Right lobe of liver (tissue), 6 donors: ENCODE data around the gene ANKRD65. TPM values are rescaled to one million over a fixed set of nuclear protein-coding genes. Genes with fewer than 3 reads are reported as not detected.
"Not testable (repeated sequence)": the region's sequence is repeated elsewhere in the genome, so short reads cannot be mapped to it uniquely, and the experiment has no call there.

ENCODE experiments used
- ATAC-seq, 4 donors: fragments of 200-7000 bp; cut with Tn5 transposase; one replicate each; pipeline ENCODE4 v1.9.1; 2020; ENCODE audit warnings: mild to moderate bottlenecking in 4 of 4, moderate library complexity in 4 of 4
- DNase-seq, 3 donors: peaks; one replicate each; pipeline ENCODE4 v3.0.0-alpha.2; 2020
- H3K27ac ChIP-seq, 3 donors: fragments of 200-600 bp; one replicate each; pipeline ENCODE4 v1.8.0; 2022
- H3K27me3 ChIP-seq, 2 donors: fragments of 200-600 bp; one replicate each; pipeline ENCODE4 v1.8.0; 2022
- H3K36me3 ChIP-seq, 4 donors: fragments of 200-600 bp; sonication (generic) in 1 of 4; one replicate each; pipeline versions ENCODE4 v1.5.1 to v1.8.0; 2017 to 2022; ENCODE audit warnings: control low read depth in 1 of 4
- H3K4me1 ChIP-seq, 4 donors: fragments of 200-600 bp; sonication (generic) in 1 of 4; one replicate each; pipeline versions ENCODE4 v1.5.1 to v1.8.0; 2017 to 2022; ENCODE audit warnings: control low read depth in 1 of 4
- H3K4me3 ChIP-seq, 3 donors: fragments of 200-600 bp; one replicate each; pipeline ENCODE4 v1.8.0; 2022
- H3K9me3 ChIP-seq, 4 donors: fragments of 200-600 bp; sonication (generic) in 1 of 4; one replicate each; pipeline versions ENCODE4 v1.5.1 to v1.8.0; 2017 to 2022; ENCODE audit warnings: control low read depth in 1 of 4
- POLR2A ChIP-seq: fragments of 450-650 bp; IDR thresholded peaks from one replicate; pipeline ENCODE4 v1.6.1; 2017; ENCODE audit warnings: antibody characterized with exemption, mild to moderate bottlenecking
- WGBS: methylation state at CpG from one replicate; pipeline ENCODE4 v1.1.6; 2018; ENCODE audit warnings: low coverage, low lambda C conversion rate; ENCODE audit not compliant: insufficient coverage; ENCODE audit errors: missing lambda C conversion rate; 5-methylcytosine and 5-hydroxymethylcytosine counted together
- intact Hi-C, 2 donors: fragments of 100-400 bp; cut with DNase I; formaldehyde crosslinking; loops; one replicate each; pipeline versions ENCODE4 v1.11.2 to v1.14.1; 2022
- total RNA-seq, 6 experiments: library from RNA; depleted of rRNA in 2 of 6; stranded (reverse); fragments of >200 nt in 2 of 6; fragmentation: NEBNext Ultra II Directional in 3 of 6; extraction: Animal tissue kit (Norgen Biotek cat#: 25700) in 3 of 6; gene quantifications; one replicate each; pipeline versions ENCODE4 v1.1.0 to v1.2.4, GENCODE V29; 2016 to 2023
- TF ChIP-seq, protein P1 (sequence below), 4 donors: fragments of 200-600 bp in 3 of 4; fragments of 450-650 bp in 1 of 4; IDR thresholded peaks; one replicate each; pipeline versions ENCODE4 v1.5.1 to v1.8.0; 2016 to 2022; ENCODE audit warnings: antibody characterized with exemption in 4 of 4, mild to moderate bottlenecking in 2 of 4
- donor health status: DM: no; HTN: yes; CAD: no.
- donor health status: DM: no; HTN: no; CAD: no.
- donor health status: DM: no; HTN: no; CAD: no.
- donor health status: DM: no; HTN: yes; CAD: no.
- donor health status: DM: no; HTN: yes; CAD: no.

Gene ANKRD65
- total RNA-seq, 6 experiments from 2014 or later: 0.19 to 0.89 (median 0.35) TPM

DNA sequence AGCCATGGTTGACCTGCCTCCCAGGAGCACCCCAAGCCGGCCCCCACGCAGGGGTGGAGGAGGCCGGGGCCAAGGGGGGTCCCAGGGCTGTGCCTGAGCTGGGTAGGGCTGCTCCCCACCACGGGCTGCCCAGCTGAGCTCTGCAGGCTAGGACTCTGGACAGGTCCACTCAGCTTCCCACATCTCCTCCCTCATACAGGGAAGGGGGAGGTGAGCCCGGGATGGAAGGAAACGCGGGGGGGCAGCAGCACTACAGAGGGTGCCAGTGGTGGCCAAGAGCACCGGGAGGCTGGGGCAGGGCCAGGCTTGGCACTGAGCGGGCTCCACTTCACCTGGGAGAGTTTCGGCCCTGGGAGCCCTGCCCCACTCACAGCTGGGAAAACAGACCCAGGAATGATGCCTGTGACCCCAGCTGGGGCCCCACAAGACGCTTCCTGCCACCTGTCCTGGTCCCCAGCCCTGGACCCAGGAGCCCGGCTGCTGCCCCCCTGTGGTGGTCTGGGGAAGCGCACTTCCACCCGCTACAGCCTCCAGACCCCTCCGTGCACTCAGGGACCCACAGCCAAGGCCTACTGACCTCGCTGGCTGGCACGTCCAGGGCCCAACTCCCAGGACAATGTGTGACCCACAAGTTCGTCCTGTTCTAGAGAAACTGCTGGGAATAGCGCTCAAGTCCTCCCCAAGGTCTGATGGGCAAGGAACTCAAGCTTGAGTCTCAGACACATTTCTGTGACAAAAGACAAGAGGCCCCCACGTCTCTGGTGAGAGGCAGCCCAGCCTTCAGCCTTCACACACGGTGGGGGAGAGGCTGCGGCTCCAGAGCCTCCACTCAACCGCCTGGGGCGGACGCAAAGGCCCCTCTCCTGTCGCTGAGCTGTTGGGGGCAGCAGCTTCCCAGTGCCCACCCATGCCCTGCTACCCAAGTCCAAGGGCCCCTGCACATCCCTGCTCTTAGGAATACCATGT, 49.0 kb downstream of the ANKRD65 start:
- 5% methylated on average over 4 of the region's 26 CpGs for WGBS
- ATAC-seq: peak; percentile 39 to 51 (median 43)
- H3K36me3 ChIP-seq: peaks cover 0 to 6% (median 0%) of the 10 kb centered on the region in 4 donors
- H3K4me3 ChIP-seq: no peak overlapping the region
- H3K27ac ChIP-seq: no peak overlapping the region
- intact Hi-C loops: no loop called here
- H3K27me3 ChIP-seq: no peaks in the 10 kb centered on the region
- H3K9me3 ChIP-seq: no peaks in the 10 kb centered on the region
- DNase-seq: peak; percentile 69 to 79 (median 72)
- peaks cover 0 to 26% (median 9%) of the 10 kb centered on the region in 4 donors for H3K4me1 ChIP-seq
- TF ChIP-seq, protein P1, sequence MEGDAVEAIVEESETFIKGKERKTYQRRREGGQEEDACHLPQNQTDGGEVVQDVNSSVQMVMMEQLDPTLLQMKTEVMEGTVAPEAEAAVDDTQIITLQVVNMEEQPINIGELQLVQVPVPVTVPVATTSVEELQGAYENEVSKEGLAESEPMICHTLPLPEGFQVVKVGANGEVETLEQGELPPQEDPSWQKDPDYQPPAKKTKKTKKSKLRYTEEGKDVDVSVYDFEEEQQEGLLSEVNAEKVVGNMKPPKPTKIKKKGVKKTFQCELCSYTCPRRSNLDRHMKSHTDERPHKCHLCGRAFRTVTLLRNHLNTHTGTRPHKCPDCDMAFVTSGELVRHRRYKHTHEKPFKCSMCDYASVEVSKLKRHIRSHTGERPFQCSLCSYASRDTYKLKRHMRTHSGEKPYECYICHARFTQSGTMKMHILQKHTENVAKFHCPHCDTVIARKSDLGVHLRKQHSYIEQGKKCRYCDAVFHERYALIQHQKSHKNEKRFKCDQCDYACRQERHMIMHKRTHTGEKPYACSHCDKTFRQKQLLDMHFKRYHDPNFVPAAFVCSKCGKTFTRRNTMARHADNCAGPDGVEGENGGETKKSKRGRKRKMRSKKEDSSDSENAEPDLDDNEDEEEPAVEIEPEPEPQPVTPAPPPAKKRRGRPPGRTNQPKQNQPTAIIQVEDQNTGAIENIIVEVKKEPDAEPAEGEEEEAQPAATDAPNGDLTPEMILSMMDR (IDR thresholded peaks at IDR 0.05): peak; percentile 76 to 97 (median 96)
- TF ChIP-seq POLR2A: no peak

DNA sequence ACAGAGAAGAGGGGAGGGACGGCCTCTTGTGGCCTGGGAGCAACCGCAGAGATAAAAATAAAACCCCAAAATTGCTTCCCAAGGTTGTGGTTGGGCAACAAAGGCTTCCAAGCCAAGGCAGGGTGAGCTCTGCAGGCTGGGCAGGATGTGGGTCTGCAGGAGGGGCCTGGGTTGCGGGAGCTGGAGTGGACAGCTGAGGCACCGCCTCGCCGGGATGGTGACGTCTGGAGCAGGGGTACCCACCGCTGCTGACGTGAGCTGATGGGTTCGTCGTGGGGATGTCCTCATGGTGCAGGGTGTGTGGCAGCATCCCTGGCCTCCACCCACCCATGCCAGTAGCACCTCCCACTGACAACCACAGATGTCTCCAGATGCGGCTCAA, 49.7 kb downstream of the ANKRD65 start:
- ATAC-seq (no peak), DNase-seq (no peak)
- Histone ChIP-seq H3K4me3 (no peak overlapping the region), H3K36me3 (peaks cover 0 to 6% (median 0%) of the 10 kb centered on the region in 4 donors), H3K9me3 (no peaks in the 10 kb centered on the region), H3K27me3 (no peaks in the 10 kb centered on the region), H3K27ac (no peak overlapping the region), H3K4me1 (peaks cover 0 to 26% (median 9%) of the 10 kb centered on the region in 4 donors)
- TF ChIP-seq, protein P1 (IDR thresholded peaks at IDR 0.05): no peak
- TF ChIP-seq POLR2A: no peak
- intact Hi-C loops: no loop called here
- WGBS: no CpG with 5 or more reads among the region's 12 CpGs

DNA sequence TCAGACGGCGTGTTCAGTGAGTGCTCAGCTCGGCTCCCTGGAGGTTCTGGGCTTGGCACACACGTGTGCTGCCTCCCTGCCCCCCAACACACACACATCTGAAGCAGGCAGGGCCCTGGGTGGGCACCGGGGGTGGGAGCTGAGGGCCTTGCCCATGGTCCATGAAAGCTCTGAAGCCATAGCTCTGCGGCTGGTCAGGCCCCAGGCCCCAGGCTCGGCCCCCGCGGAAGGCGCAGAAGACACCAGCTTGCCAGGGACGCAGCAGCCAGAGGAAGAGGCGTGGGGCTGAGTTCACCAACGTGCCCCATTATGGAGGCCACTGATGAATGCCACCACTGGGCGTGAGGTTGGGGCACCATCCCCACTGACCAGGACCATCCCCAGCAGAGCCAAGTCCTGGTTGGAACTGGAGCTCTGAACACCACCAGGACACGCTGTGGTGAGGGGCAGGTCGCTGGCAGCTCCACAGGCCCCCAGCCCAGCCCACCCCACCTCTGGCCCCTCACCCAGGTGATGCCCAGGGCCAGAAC, 50.2 kb downstream of the ANKRD65 start:
- no peak overlapping the region for H3K4me3 ChIP-seq
- ATAC-seq (no peak), DNase-seq (no peak)
- peaks cover 0 to 22% (median 9%) of the 10 kb centered on the region in 4 donors for H3K4me1 ChIP-seq
- H3K27ac ChIP-seq: no peak overlapping the region
- peaks cover 0 to 6% (median 0%) of the 10 kb centered on the region in 4 donors for H3K36me3 ChIP-seq
- no peaks in the 10 kb centered on the region for H3K27me3 ChIP-seq
- H3K9me3 ChIP-seq: no peaks in the 10 kb centered on the region
- TF ChIP-seq, protein P1 (IDR thresholded peaks at IDR 0.05): no peak
- TF ChIP-seq POLR2A: no peak
- intact Hi-C loops: no loop called here
- 71% methylated on average over 5 of the region's 16 CpGs for WGBS

DNA sequence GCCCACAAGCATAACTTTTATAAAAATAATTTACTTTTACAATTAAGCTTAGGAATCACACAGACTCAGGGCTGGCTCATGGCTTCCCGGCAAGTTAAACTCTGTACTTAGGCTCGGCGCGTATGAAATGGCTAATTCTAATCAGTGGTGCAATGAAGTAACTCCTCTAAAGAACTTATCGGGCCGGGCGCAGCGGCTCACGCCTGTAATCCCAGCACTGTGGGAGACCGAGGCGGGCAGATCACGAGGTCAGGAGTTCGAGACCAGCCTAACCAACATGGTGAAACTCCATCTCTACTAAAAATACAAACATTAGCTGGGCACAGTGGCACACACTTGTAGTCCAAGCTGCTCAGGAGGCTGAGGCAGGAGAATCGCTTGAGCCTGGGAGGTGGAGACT, 51.0 kb downstream of the ANKRD65 start:
- 82% methylated on average over 14 of the region's 14 CpGs for WGBS
- H3K36me3 ChIP-seq, ATAC-seq, H3K4me3 ChIP-seq, intact Hi-C loops, H3K27ac ChIP-seq, H3K27me3 ChIP-seq, DNase-seq, H3K9me3 ChIP-seq: not testable (repeated sequence)
- H3K4me1 ChIP-seq: peaks cover 0 to 21% (median 9%) of the 10 kb centered on the region in 4 donors

Other genes starting within 250 kb of the ANKRD65 start
- not detected for gene TTLL10, start 247.4 kb downstream of the ANKRD65 start, total RNA-seq
- gene TNFRSF18, start 214.7 kb downstream of the ANKRD65 start, total RNA-seq: under 1 TPM in 2 of 6 experiments, not detected in 4; 0.24 to 0.27 TPM
- under 1 TPM in 4 of 6 experiments, not detected in 2; 0.20 to 0.99 (median 0.28) TPM for gene TNFRSF4, start 207.1 kb downstream of the ANKRD65 start, total RNA-seq
- gene SDF4, start 189.3 kb downstream of the ANKRD65 start, total RNA-seq: 100 to 1,000 TPM; 112 to 148 (median 142) TPM
- gene B3GALT6, start 189.0 kb downstream of the ANKRD65 start, total RNA-seq: 10 to 100 TPM in 2 of 6 experiments, 1 to 10 TPM in 4; 6.3 to 14.3 (median 7.8) TPM
- gene C1QTNF12, start 174.6 kb downstream of the ANKRD65 start, total RNA-seq: 1 to 10 TPM in 4 of 6 experiments, under 1 TPM in 1, not detected in 1; 0.40 to 4.0 (median 1.1) TPM
- gene UBE2J2, start 147.4 kb downstream of the ANKRD65 start, total RNA-seq: 10 to 100 TPM; 25.5 to 30.6 (median 26.9) TPM
- 1 to 10 TPM; 1.7 to 6.2 (median 3.4) TPM for gene SCNN1D, start 140.8 kb downstream of the ANKRD65 start, total RNA-seq
- gene ACAP3, start 113.3 kb downstream of the ANKRD65 start, total RNA-seq: 10 to 100 TPM; 20.1 to 28.0 (median 22.0) TPM
- 10 to 100 TPM in 2 of 6 experiments, 1 to 10 TPM in 4; 5.6 to 21.6 (median 8.4) TPM for gene PUSL1, start 112.7 kb downstream of the ANKRD65 start, total RNA-seq
- 10 to 100 TPM; 35.1 to 52.4 (median 43.5) TPM for gene INTS11, start 96.6 kb downstream of the ANKRD65 start, total RNA-seq
- 10 to 100 TPM; 26.9 to 57.7 (median 33.1) TPM for gene CPTP, start 96.5 kb downstream of the ANKRD65 start, total RNA-seq
- 1 to 10 TPM in 2 of 6 experiments, under 1 TPM in 4; 0.10 to 2.7 (median 0.33) TPM for gene TAS1R3, start 90.0 kb downstream of the ANKRD65 start, total RNA-seq
- gene DVL1, start 71.9 kb downstream of the ANKRD65 start, total RNA-seq: 10 to 100 TPM; 32.7 to 54.6 (median 41.2) TPM
- 10 to 100 TPM in 2 of 6 experiments, 1 to 10 TPM in 4; 2.2 to 11.9 (median 3.3) TPM for gene MXRA8, start 62.7 kb downstream of the ANKRD65 start, total RNA-seq
- gene AURKAIP1, start 46.1 kb downstream of the ANKRD65 start, total RNA-seq: 100 to 1,000 TPM in 3 of 6 experiments, 10 to 100 TPM in 3; 70.0 to 140 (median 104) TPM
- gene CCNL2, start 21.9 kb downstream of the ANKRD65 start, total RNA-seq: 100 to 1,000 TPM in 4 of 6 experiments, 10 to 100 TPM in 2; 80.8 to 127 (median 101) TPM
- 10 to 100 TPM; 44.1 to 91.2 (median 56.5) TPM for gene MRPL20, start 14.0 kb downstream of the ANKRD65 start, total RNA-seq
- 100 to 1,000 TPM in 1 of 6 experiments, 10 to 100 TPM in 5; 39.5 to 195 (median 78.7) TPM for gene VWA1, start 14.4 kb upstream of the ANKRD65 start, total RNA-seq
- 1 to 10 TPM in 4 of 6 experiments, under 1 TPM in 2; 0.74 to 3.1 (median 1.9) TPM for gene ATAD3C, start 28.4 kb upstream of the ANKRD65 start, total RNA-seq
- gene ATAD3B, start 50.5 kb upstream of the ANKRD65 start, total RNA-seq: 10 to 100 TPM in 3 of 6 experiments, 1 to 10 TPM in 3; 8.9 to 15.0 (median 10.2) TPM
- 10 to 100 TPM; 10.8 to 31.7 (median 13.1) TPM for gene ATAD3A, start 90.9 kb upstream of the ANKRD65 start, total RNA-seq
- under 1 TPM in 1 of 6 experiments, not detected in 5; 0.40 TPM for gene TMEM240, start 119.3 kb upstream of the ANKRD65 start, total RNA-seq
- gene SSU72, start 153.6 kb upstream of the ANKRD65 start, total RNA-seq: 10 to 100 TPM; 46.6 to 72.6 (median 63.8) TPM
- gene FNDC10, start 178.9 kb upstream of the ANKRD65 start, total RNA-seq: 1 to 10 TPM in 1 of 6 experiments, under 1 TPM in 5; 0.09 to 1.6 (median 0.46) TPM
- 10 to 100 TPM; 20.7 to 38.5 (median 33.9) TPM for gene MIB2, start 194.2 kb upstream of the ANKRD65 start, total RNA-seq
- gene MMP23B, start 210.9 kb upstream of the ANKRD65 start, total RNA-seq: 1 to 10 TPM in 5 of 6 experiments, under 1 TPM in 1; 0.75 to 4.0 (median 2.3) TPM
- gene CDK11B, start 237.7 kb upstream of the ANKRD65 start, total RNA-seq: 10 to 100 TPM in 2 of 6 experiments, 1 to 10 TPM in 4; 8.0 to 11.8 (median 9.5) TPM